ENCODE data around the gene CUL2. TPM values are rescaled to one million over a fixed set of nuclear protein-coding genes. Genes with fewer than 3 reads are reported as not detected.

CUL2 gene
- total RNA-seq, 2 donors from 2014 or later, result 7.3 to 8.0 TPM

- intact Hi-C loops (cut with DNase I), result no loop called here
- H3K27ac ChIP-seq, result no peak overlapping the region
- 94% methylated on average over 6 to 17 of the region's 17 CpGs for WGBS, 2 donors
These were observed 121.0 kb downstream of the CUL2 start for GRCh38 chr10:34969171-34969570.

GRCh38 chr10:34967335-34967880, 122.7 kb downstream of the CUL2 start:
- ATAC-seq, result peak; percentile 33
- 48 to 64% methylated on average over 12 to 14 of the region's 14 CpGs for WGBS, 2 donors

More at GRCh38 chr10:34969171-34969570, 121.0 kb downstream of the CUL2 start:
- Histone ChIP-seq H3K36me3 (replicated peaks in 1 of 2; ENCODE audit: insufficient read depth in 1 of 2, low read depth in 2 of 2) (no peaks in the 10 kb centered on the region), H3K4me1 (peaks cover 44% of the 10 kb centered on the region), H3K4me3 (no peak overlapping the region), H3K9me3 (no peaks in the 10 kb centered on the region), H3K27me3 (no peaks in the 10 kb centered on the region)
- no peak for DNase-seq
- no peak for ATAC-seq
- TF ChIP-seq CTCF (IDR thresholded peaks at IDR 0.05) (no peak), POLR2A (IDR thresholded peaks at IDR 0.05) (no peak)

GRCh38 chr10:34966451-34966850, 123.7 kb downstream of the CUL2 start:
- DNase-seq (no peak), ATAC-seq (no peak)
- Histone ChIP-seq H3K4me1 (peaks cover 18% of the 10 kb centered on the region), H3K27ac (no peak overlapping the region), H3K36me3 (replicated peaks in 1 of 2; ENCODE audit: insufficient read depth in 1 of 2, low read depth in 2 of 2) (no peaks in the 10 kb centered on the region), H3K9me3 (no peaks in the 10 kb centered on the region), H3K4me3 (no peak overlapping the region), H3K27me3 (no peaks in the 10 kb centered on the region)
- intact Hi-C loops (cut with DNase I), result no loop called here
- 84 to 89% methylated on average over 5 of the region's 5 CpGs for WGBS, 2 donors
- no peak for TF ChIP-seq POLR2A (IDR thresholded peaks at IDR 0.05)
- TF ChIP-seq CTCF (IDR thresholded peaks at IDR 0.05), result no peak

More at GRCh38 chr10:34967335-34967880, 122.7 kb downstream of the CUL2 start:
- H3K9me3 ChIP-seq, result no peaks in the 10 kb centered on the region
- H3K27me3 ChIP-seq, result no peaks in the 10 kb centered on the region
- H3K27ac ChIP-seq, result peak overlapping the region in 3 of 4 donors; percentile 17 to 39 (median 31)
- peaks cover 27% of the 10 kb centered on the region for H3K4me1 ChIP-seq
- H3K4me3 ChIP-seq, result no peak overlapping the region
- intact Hi-C loops (cut with DNase I), result no loop called here
- peak; percentile 25 to 45 (median 35) for DNase-seq
- TF ChIP-seq CTCF (IDR thresholded peaks at IDR 0.05), result no peak
- TF ChIP-seq POLR2A (IDR thresholded peaks at IDR 0.05), result no peak
- H3K36me3 ChIP-seq (replicated peaks in 1 of 2; ENCODE audit: insufficient read depth in 1 of 2, low read depth in 2 of 2), result no peaks in the 10 kb centered on the region

GRCh38 chr10:34966040-34966439, 124.1 kb downstream of the CUL2 start:
- no peak for TF ChIP-seq CTCF (IDR thresholded peaks at IDR 0.05)
- no peak for TF ChIP-seq POLR2A (IDR thresholded peaks at IDR 0.05)
- Histone ChIP-seq H3K27ac (no peak overlapping the region), H3K9me3 (no peaks in the 10 kb centered on the region), H3K36me3 (replicated peaks in 1 of 2; ENCODE audit: insufficient read depth in 1 of 2, low read depth in 2 of 2) (no peaks in the 10 kb centered on the region), H3K4me1 (peaks cover 14% of the 10 kb centered on the region), H3K27me3 (no peaks in the 10 kb centered on the region), H3K4me3 (no peak overlapping the region)
- intact Hi-C loops (cut with DNase I), result no loop called here
- DNase-seq (no peak), ATAC-seq (no peak)
- WGBS, 2 donors, result 66 to 74% methylated on average over 5 of the region's 5 CpGs

GRCh38 chr10:34964166-34964800, 125.9 kb downstream of the CUL2 start:
- no peaks in the 10 kb centered on the region for H3K9me3 ChIP-seq
- TF ChIP-seq POLR2A (IDR thresholded peaks at IDR 0.05) (no peak), CTCF (IDR thresholded peaks at IDR 0.05) (no peak)
- peaks cover 10% of the 10 kb centered on the region for H3K4me1 ChIP-seq
- 85 to 93% methylated on average over 13 of the region's 13 CpGs for WGBS, 2 donors
- H3K36me3 ChIP-seq (replicated peaks in 1 of 2; ENCODE audit: insufficient read depth in 1 of 2, low read depth in 2 of 2), result no peaks in the 10 kb centered on the region
- intact Hi-C loops (cut with DNase I), result no loop called here
- no peaks in the 10 kb centered on the region for H3K27me3 ChIP-seq
- H3K27ac ChIP-seq, result no peak overlapping the region
- ATAC-seq (no peak), DNase-seq (no peak)
- no peak overlapping the region for H3K4me3 ChIP-seq
